Stimulated activated CD8-positive, alpha-beta memory T cell treated with anti-CD3 and anti-CD28 coated beads, Interleukin-15, amount 100 ng/mL, for 4 hours (primary cell): Measurements from ENCODE around the gene ITPKA.

Experiments used
- DNase-seq, 2 donors: peaks; one replicate each; pipeline ENCODE4 v3.0.0-alpha.2; 2020; ENCODE audit warnings: low read depth in 2 of 2

ITPKA gene

GRCh38 chr15:41511331-41511898 lies 17.7 kb downstream of the ITPKA start:
- no peak for DNase-seq

- DNase-seq: no peak
These were observed 18.3 kb downstream of the ITPKA start for GRCh38 chr15:41511899-41512369.

- DNase-seq: no peak
These were observed 18.9 kb downstream of the ITPKA start for GRCh38 chr15:41512512-41512939.

GRCh38 chr15:41512940-41513505 lies 19.3 kb downstream of the ITPKA start:
- DNase-seq: no peak

- no peak for DNase-seq
These were observed 20.0 kb downstream of the ITPKA start, which contains the start of gene LTK for GRCh38 chr15:41513506-41514227. TSS of gene LTK (minus strand) at chr15:41513827. CDS start at chr15:41513709, 118 bp downstream.

- DNase-seq: no peak
These were observed 24.3 kb downstream of the ITPKA start for GRCh38 chr15:41517895-41518449.

GRCh38 chr15:41520636-41521035 lies 27.0 kb downstream of the ITPKA start:
- DNase-seq: no peak

- DNase-seq: no peak
These were observed 27.9 kb downstream of the ITPKA start for GRCh38 chr15:41521614-41522013.

- DNase-seq: no peak
These were observed 29.4 kb downstream of the ITPKA start for GRCh38 chr15:41523097-41523496.

GRCh38 chr15:41530363-41530956 lies 36.8 kb downstream of the ITPKA start:
- no peak for DNase-seq

- no peak for DNase-seq
These were observed 41.9 kb downstream of the ITPKA start for GRCh38 chr15:41535544-41535943.

- no peak for DNase-seq
These were observed 43.2 kb downstream of the ITPKA start for GRCh38 chr15:41536866-41537265.

- no peak for DNase-seq
These were observed 49.8 kb downstream of the ITPKA start for GRCh38 chr15:41543521-41543870.

- no peak for DNase-seq
These were observed 51.0 kb downstream of the ITPKA start for GRCh38 chr15:41544650-41545015.

GRCh38 chr15:41545218-41545617 lies 51.5 kb downstream of the ITPKA start:
- no peak for DNase-seq

GRCh38 chr15:41546851-41547786 lies 53.4 kb downstream of the ITPKA start:
- no peak for DNase-seq

GRCh38 chr15:41550066-41550775 lies 56.5 kb downstream of the ITPKA start:
- no peak for DNase-seq
